Dedifferentiated amniotic fluid mesenchymal stem cell (primary cell): ENCODE results near the gene RNF32.
"Not testable (repeated sequence)": the region's sequence is repeated elsewhere in the genome, so short reads cannot be mapped to it uniquely, and the experiment has no call there.

ENCODE experiments used
- DNase-seq: peaks from one replicate; pipeline ENCODE4 v3.0.0-alpha.2; 2016; ENCODE audit errors: extremely low spot score

RNF32 gene

DNA sequence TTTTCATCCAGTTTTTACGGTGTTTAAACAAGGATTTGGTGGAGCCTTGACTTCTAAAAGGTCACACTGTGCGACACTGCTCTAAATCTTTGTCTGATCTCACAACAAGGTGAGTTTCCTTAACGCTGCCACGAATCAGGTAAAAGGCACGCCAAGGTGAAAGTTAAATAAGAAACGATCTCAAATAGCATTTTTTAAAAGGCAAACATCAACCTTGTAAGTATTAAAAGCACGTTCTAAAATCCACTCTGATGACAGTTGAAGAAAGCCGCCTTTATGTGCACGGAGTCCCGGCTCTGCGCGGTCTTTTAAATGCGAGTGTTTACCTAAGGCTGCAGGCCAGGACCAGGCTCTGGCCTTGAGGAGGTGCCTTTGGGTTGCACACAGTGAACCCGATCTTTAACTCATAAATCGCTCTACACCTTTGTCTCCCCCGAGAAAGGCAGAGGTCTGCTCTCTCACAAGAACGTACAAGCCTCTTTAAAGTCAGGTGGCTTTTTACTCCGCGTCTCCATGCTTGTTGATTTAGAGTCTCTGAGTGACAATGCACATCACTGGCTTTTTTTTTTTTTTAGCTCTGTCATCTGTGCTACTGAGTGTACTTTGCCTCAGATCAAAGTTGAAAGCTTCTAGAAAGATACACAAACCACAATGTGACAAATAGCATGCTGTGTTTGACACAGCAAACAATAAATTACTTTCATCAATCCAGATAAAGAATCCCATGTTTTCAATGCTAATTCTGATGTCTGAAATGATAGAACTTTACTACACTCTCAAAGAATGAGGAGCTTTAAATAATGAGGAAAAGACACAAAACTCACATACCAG lies 25.9 kb upstream of the RNF32 start:
- no peak for DNase-seq

DNA sequence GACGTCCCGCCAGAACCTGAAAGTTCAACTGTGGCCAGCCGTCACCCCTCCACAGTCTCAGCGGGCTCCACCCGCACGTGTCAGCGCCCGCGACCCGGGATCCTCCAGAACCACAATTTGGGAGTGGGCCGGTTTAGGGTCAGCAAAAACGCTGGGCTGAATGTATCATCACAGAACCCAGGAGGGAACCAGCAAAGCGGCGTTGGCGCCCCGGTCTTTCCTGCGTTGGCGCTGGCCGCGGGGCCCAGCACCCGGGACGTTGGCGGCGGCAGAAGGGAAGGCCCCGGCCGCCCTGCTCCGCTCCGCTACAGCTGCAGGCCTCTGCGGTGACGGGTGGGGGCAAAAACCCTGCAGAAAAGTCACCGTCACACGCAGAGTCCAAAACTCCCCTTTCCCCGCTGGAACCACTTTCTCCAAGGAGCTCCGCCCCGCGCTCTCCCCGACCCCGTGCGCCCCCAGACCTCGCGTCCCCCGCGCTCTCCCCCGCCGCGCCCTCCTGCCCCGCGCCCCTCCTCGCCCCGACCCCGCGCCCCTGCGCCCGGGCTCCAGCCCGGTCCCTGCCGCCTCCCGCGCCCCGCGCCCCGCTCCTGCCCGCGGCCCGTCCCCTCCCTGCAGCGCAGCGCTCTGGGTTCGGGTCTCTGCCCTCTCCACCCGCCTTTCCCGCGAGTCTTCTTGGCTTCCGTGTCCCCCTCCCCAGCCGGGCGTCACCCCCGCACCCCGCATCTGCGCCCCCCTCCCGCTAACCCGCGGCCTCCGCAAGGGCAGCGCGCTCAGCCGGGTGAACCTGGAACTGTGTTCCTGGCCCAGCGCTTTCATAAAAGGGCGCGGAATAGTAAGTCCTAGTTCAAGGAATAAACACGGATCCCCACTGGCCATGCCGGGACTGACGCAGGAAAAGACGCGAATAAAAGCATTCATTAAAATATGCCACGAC lies 24.0 kb upstream of the RNF32 start:
- no peak for DNase-seq

DNA sequence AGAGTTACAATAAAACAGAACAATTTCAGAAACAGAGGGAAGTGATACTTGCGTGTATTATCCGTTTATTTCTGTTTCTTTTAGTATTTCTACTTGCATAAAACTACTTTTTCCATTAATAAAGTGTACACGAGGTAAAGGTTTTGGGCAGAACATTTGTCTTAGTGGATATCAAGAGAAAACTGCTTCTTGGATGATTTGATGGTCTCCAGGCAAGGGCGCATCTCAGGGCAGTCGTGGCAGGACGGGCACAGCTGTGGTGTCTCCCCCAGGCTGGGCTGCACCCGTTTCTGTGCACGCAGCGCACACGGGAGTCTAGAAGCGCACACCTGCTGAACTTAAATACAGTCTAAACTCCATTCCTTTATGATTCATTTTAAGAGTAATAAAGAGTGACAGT lies 23.4 kb upstream of the RNF32 start:
- DNase-seq = no peak

DNA sequence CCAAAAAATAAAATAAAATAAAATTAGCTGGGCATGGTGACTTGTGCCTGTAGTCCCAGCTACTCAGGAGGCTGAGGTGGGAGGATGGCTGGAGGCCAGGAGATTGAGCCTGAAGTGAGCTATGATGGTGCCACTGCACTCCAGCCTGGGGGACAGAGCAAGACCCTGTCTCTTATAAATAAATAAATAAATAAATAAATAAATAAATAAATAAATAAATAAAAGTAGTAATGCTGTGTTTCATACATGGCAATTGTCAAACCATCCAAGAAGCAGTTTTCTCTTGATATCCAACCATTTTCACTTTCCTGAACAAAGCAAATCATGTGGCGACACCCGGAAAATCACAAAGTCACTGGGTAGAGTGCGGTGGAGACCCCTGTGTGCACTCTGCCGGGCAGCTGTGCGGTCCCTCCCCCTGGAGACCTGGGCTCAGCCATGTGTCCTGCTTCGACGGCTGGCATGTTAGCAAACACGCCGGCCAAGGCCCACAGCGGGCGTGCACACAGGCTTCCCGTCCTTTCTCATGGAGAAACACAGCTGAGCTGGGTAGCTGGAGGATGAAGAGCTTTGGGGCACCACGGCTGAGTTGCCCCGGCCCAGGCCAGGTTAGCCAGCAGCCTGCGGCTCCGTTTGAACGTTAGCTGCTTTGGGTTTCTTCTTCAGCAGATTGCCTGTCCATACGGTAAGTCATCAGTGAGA lies 22.3 kb upstream of the RNF32 start:
- no peak for DNase-seq

DNA sequence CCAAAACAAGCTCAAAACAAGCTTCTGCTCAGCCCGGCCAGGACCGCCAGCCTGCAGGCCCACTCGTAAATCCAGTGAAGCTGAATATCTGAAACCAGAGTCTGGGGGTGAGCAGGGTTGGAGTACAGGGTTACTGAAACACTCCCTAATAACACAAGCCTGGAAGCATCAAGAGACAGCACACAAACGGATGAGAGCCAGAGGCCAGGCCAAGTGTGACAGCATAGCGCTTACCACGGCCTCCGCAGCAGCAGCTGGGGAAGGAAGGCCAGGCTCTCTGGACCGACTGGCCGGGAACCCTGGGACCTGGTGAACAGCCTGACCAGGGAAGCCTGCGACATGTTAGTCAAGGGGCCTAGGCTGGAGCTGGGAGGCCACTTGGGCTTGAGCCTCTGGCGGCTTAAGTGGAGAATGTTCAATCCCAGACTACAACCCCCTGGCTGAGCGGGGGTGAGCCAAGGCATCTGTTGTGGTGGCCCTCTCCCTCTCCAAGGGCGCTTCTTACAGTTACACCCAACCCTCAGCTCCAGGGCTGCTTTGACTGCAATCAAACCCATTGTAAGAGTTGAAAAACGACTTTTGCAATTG lies 21.7 kb upstream of the RNF32 start:
- DNase-seq = no peak

DNA sequence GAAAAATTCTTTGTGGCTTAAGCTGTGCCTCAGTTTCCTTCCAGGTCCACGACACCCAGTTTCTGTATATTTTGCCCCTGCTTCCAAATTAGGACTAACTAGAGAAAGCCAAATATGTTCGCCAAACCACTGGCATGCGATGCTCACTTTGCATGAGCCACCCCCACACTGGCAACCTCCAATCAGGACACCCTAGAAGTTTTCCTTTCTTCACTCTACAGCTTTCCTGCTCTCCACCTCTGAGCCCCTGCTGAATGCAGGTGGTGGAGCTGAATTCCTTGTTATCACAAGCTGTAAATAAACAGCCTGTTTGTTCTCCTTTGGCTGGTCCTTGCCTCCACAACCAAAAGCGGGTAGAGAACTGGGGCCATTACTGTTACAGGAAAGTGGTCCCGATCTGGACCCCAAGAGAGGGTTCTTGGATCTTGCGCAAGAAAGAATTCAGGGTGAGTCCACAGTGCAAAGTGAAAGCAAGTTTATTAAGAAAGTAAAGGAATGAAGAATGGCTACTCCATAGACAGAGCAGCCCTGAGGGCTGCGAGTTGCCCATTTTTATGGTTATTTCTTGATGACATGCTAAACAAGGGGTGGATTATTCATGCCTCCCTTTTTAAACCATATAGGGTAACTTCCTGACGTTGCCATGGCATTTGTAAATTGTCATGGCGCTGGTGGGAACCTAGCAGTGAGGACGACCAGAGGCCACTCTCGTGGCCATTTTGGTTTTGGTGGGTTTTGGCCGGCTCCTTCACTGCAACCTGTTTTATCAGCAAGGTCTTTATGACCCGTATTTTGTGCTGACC lies 20.9 kb upstream of the RNF32 start:
- not testable (repeated sequence) for DNase-seq

DNA sequence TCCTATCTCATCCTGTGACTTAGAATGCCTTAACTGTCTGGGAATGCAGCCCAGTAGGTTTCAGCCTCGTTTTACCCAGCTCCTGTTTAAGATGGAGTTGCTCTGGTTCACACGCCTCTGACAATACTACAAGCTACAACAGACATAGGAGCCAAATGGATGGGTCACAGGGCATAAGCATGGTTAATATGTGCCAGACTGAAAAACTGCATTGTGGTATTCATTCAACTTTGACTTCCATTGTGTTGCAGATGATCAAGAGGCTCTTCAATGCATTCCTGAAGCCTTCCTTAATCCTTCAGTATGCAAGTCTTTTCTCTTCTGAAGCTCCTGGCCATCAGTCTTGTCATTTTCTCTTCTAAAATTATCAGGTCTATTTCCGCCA lies 20.3 kb upstream of the RNF32 start:
- no peak for DNase-seq

DNA sequence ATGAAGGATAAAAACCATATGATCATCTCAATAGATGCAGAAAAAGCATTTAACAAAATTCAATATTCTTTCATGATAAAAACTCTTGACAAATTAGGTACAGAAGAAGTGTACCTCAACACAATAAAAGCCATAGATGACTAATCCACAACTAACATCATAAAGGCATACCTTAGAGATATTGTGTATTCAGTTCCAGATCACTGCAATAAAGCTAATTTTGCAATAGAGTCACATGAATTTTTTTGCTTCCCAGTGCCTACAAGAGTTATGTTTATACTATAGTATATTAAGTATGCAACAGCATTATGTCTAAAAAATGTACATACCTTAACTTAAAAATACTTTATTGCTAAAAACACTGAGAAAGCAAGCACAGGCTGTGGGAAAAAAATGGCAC lies 18.9 kb upstream of the RNF32 start:
- no peak for DNase-seq

DNA sequence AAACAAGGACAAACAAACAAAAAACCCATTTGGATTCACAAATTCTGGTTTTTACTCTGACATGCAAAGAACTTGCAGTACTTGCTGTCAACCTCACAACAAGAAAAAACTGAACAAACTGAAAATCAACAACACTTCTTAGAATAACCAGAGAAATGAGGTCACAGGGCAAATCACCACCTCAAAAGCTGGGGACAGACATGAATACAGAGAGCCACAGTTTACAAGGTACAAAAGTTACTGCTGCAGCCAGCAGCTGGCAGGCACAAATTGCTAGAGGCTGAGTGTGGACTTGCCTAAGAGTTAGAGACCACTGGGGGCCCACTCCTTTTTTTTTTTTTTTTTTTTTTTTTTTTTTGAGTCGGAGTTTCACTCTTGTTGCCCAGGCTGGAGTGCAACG lies 15.0 kb upstream of the RNF32 start:
- no peak for DNase-seq

DNA sequence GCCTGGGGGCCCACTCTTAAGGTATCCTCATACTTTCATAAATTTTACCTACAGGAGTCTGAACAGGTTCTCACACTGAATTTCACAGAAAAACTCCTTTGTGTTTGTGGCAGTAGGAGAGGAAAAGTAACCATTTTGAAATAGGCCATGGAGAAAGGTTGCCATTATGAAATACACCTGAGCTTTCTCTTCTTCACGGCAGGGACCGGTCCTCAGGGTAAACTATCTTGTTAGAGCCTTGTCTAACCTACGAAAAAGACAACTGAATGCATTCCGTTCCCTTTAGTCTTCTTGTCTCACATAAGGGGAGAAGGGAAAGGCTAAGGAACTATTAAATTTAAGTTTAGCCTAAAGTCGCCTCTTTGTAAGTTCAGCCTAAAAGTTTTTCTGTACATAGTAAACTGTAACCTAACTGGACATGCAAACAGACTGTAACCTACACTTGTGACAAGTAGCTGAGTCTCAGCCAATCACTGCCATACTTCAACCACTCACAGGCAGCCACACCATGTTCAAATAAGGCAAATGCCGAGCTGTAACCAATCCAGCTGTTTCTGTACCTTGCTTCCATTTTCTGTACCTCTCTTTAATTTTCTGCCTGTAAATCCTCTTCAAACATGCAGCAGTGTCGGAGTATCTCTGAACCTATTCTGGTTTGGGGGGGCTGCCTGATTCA lies 14.2 kb upstream of the RNF32 start:
- DNase-seq = no peak

DNA sequence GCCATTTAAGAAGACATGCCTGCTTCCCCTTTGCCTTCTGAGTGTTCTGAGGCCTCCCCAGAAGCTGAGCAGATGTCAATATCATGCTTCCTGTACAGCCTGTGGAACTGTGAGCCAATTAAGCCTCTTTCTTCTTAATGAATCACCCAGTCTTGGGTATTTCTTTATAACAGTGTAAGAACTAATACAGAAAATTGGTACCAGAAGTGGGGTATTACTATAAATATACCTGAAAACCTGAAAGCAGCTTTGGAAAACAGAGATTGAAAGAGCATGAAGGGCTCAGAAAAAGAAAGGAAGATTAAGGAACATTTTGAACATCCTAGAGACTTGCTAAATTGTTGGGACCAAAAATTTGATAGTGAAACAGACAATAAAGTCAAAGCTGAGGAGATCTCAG lies 12.0 kb upstream of the RNF32 start:
- no peak for DNase-seq

DNA sequence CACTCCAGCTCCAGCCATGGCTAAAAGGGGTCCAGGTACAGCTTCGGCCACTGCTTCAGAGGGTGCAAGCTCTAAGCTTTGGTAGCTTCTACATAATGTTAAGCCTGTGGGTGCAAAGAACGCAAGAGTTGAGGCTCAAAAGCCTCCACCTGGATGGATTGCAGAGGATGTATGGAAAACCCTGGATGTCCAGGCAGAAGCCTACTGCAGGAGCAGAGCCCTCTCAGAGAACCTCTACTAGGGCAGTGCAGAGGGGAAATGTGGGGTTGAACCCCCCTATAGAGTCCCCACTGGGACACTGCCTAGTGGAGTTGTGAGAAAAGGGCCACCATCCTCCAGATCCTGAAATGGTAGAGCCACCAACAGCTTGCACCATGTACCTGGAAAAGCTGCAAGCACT lies 10.7 kb upstream of the RNF32 start:
- DNase-seq = no peak

DNA sequence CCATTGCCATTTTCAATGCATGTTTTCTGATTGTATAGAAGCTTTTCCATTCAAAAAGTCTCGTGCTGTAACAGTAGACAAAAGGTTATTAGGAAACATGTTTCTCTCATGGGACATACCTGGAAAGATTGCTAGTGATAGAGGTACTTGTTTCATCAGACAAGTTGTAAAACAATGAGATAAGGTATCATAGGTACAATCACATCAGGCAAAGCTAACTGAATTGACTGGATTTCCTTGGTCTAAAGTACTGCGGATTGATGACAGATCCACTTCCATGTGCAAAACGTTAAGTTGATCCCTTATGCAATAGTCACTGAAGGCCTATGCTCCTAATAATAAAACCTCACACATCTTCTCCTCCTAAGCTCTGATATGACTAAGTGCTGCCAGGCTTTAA lies 6.5 kb upstream of the RNF32 start:
- DNase-seq = no peak

DNA sequence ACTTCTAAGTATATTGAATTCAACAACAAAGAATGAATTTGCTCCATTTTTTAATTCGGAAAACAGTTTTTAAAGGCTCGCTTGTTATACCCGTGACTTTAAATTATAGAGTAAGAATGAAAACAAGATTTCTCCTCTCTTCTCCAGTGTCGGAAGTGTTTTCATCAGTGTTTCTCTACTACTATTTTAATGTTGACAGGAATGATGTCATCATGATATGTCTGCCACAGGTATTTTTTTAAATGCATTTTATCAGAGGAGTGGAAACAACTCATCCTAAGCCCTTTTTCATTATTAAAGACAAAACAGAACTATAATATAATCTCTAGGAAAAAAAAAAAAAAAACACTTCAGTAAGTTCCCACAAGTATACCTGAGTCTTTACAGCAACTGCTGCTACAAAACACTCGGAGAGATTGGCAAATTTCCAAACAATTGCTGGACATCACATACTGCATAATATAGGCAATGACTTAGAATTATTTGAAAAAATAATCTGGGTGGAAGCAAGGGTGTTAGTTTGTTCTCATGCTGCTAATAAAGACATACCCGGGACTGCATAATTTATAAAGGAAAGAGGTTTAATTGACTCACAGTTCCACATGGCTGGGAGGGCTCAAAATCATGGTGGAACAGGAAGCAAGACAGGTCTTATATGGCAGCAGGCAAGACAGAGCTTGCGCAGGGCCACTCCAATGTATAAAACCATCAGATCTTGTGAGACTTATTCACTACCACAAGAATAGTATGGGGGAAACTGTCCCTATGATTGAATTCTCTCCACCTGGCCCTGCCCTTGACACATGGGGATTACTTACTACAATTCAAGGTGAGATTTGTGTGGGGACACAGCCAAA lies 4.8 kb upstream of the RNF32 start:
- no peak for DNase-seq

DNA sequence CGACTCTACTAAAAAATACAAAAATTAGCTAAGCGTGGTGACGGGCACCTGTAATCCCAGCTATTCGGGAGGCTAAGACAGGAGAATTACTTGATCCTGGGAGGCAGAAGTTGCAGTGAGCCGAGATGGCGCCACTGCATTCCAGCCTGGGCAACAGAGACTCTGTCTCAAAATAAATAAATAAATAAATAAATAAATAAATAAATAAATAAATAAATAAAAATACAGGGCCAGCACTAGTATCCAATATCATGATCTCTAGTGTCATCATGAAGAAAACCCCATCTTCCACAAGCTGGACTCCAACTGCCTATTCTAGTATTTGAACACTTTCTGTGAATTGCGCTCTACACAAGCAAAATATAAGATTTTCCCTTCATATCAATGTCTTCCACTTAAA lies 3.5 kb upstream of the RNF32 start:
- not testable (repeated sequence) for DNase-seq

DNA sequence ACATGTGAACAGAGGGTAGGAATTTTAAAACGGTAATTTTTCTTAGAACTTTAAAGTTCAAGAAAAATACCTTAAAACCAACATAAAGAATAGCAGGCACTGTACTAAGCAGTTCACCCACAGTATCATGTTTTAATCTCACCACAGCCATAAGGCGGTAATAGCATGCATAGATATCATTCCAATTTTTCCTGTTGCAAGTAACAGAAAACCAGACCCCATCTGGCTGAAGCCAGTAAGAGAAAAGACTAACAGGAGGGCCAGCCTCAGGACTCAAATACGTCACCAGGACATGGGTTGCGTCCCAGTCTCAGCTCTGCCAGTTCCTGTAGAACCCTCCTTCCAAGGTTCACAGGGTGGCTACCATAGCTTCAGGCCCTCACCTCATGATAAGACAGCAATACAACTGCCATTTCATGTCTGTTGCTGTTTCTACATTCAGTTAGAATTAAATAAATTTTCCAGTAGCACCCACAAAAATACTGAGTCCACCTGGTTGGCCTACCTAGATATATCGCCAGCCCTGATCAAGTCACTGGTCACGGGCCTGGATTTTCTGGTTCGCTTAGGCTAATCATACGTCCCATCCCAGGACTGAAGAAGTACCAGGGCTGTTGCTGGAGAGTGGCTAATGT lies 2.0 kb upstream of the RNF32 start:
- no peak for DNase-seq

DNA sequence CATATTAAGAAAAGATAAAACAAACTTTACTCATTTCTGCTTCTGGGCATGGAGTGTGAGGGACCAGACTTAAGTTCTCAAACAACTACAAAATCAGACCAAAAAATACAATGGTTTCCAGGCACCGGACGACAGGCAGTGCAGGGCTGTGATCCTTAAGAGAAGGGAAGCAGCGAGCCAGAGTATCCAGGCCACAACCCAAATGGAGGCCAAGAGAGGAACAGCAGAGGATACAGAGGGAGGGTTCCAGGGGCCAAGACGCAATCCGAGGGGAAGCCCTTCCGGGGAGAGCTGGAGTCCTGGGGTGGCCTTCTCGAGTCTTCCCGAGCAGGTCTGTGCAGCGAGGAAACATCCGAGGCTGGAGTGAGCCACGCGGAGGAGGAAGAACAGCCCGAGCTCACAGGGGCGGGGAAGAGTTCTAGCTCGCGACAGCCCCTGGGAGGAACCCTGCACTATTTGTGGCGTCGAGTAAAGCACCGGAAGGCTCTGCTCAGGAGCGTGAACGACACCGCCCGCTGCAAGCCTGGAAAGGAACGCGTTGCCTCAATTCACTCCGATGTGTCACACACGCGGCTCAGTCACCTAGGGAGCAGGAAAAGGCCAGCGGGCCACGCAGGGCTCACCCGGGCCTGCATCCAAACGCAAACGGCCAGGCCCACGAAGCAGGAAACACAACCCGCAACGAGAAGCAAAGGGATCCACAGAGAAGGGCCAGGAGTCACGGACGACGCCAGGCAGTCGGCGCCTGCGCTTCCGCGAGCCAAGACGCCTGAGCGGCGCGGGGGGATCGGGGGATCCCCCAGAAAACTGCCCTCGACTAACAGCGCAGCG lies 933 bp upstream of the RNF32 start:
- no peak for DNase-seq

DNA sequence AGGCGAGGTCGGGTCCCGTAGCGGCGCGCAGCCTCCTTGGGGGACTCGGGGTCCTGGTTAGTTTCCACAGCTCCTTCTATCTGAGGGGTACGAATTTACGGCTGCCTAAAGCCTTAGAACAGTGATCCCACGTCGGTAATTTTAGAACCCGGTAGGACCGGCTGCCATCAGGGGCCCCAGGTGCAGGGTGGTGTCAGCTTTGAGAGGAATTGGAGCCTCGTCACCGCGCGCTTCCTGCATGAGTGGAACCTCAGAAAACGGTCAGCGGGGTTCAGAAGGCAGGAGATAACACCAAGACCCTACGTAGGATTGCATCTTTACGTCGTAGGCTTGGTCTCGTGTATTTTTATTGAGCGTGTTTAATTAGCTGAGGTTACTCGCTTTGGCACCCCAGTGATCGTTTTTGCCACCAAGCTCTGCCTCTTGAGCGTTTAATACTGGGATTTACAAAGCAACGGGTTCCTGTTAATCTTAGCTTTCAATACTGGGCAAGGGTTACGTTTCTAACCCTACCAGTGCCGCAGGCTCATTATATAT lies 443 bp downstream of the RNF32 start:
- peak; percentile 15 for DNase-seq
